Measurements from ENCODE around the gene USP16. TPM values are rescaled to one million over a fixed set of nuclear protein-coding genes. Genes with fewer than 3 reads are reported as not detected.
"Not testable (repeated sequence)": the region's sequence is repeated elsewhere in the genome, so short reads cannot be mapped to it uniquely, and the experiment has no call there.

Gene USP16
- polyA plus RNA-seq (2013, experiment 1 of 4) = 24.5 TPM
- 24.8 TPM for polyA plus RNA-seq (2013, experiment 2 of 4)
- 17.5 TPM for polyA plus RNA-seq (2013, experiment 3 of 4)
- polyA plus RNA-seq (2013, experiment 4 of 4) = 20.6 TPM

DNA sequence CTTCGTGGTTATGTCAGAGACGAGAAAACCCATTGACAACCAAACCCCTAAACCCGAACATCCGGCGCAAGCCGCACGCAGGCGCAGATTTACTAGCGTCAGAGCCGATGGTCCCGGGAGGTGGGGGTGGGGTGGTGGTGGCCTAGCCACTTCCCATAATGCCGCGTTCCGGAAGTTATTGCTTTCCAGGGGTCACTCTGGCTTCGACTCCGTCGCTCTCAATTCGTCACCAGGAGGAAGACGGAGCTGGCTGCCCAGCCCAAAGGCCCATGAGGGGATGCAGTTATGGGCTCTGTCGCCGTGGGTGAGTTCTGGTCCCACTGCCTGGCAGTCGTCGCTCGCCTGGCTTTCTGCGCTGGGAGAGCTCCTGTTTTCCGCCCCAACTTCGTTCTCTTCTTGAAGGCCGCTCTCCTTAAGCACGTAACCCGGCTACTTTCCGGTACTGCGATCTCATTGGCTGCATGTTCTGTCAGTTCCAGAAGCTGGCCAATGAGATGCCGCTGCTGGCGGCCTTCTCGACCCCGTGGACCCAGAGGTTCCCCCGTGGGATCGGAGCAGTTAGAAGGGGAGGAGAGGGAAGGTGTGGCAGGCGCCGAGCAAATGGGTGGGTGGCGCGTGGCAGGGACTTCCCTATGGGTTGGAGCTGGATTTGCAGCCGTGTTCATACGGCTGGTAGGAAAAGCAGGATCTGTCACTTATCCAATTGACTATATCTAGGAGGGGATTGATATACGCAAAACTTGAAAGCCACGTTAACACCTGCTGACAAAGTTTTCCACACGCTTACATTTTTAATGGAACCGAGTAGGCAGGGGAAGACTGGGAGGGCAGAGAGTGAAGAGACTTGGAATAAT, at the start of gene USP16:
Gene USP16, plus strand, starts transcription at position 195 of the 854 bp plus-strand sequence. CDS start 3,246 bp downstream, outside the sequence.
- Histone ChIP-seq H3K36me3 (ENCODE audit: control insufficient read depth, insufficient read depth, low read length) (no peaks in the 10 kb centered on the region), H3K4me3 (ENCODE audit: insufficient read depth, low read depth, low read length) (peak within 1 kb of the TSS; percentile 94), H3K4me1 (ENCODE audit: control insufficient read depth, insufficient read depth, low read length) (peaks cover 5% of the 10 kb centered on the region), H3K9me3 (ENCODE audit: control insufficient read depth, low read length) (no peaks in the 10 kb centered on the region), H3K27ac (ENCODE audit: insufficient read depth, low read depth, low read length, poor library complexity, severe bottlenecking) (peak within 1 kb of the TSS; percentile 94), H3K27me3 (ENCODE audit: control insufficient read depth, insufficient read depth, low read length, poor library complexity, severe bottlenecking) (no peaks in the 10 kb centered on the region)
- 1% methylated on average over 45 to 48 of the region's 48 CpGs for WGBS, 2 experiments

DNA sequence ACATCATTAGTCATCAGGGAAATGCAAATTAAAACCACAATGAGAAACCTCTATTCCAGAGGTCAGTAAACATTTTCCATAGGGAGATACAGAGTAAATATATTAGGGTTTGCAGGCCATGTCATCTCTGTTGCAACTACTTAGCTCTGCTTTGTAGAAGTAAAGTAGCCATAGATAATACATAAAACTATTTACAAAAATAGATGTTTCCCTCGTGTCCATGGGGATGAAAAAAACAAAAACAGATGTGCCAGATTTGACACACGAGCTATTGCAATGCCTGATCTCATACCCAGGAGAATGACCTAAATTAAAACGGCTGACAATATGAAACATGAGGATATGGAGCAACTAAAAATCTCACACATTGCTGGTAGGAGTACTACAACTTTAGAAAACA, 49.1 kb upstream of the USP16 start:
- Histone ChIP-seq H3K4me3 (ENCODE audit: insufficient read depth, low read depth, low read length) (no peak overlapping the region), H3K27me3 (ENCODE audit: control insufficient read depth, insufficient read depth, low read length, poor library complexity, severe bottlenecking) (no peaks in the 10 kb centered on the region), H3K36me3 (ENCODE audit: control insufficient read depth, insufficient read depth, low read length) (peaks cover 9% of the 10 kb centered on the region), H3K9me3 (ENCODE audit: control insufficient read depth, low read length) (no peaks in the 10 kb centered on the region), H3K4me1 (ENCODE audit: control insufficient read depth, insufficient read depth, low read length) (no peaks in the 10 kb centered on the region), H3K27ac (ENCODE audit: insufficient read depth, low read depth, low read length, poor library complexity, severe bottlenecking) (no peak overlapping the region)
- 88 to 96% methylated on average over 3 of the region's 3 CpGs for WGBS, 2 experiments

DNA sequence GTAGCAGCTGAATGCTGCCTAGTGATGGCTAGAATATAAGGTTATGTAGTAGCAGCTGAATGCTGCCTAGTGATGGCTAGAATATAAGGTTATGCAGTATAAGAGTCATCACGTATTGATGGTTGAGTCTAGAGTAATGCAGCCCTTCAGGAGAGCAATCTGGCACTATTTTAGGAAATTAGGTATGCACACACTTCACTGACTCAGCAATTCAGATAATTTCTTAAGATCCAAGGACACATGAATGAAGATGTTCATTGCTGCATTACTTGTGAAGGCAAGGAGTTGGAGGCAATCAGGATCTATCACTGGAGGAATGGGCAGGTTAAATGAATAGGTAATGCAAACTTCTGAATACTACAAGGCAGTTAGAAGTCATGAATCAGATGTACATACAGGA, 45.4 kb upstream of the USP16 start:
- no peak overlapping the region for H3K27ac ChIP-seq (ENCODE audit: insufficient read depth, low read depth, low read length, poor library complexity, severe bottlenecking)
- peaks cover 21% of the 10 kb centered on the region for H3K36me3 ChIP-seq (ENCODE audit: control insufficient read depth, insufficient read depth, low read length)

DNA sequence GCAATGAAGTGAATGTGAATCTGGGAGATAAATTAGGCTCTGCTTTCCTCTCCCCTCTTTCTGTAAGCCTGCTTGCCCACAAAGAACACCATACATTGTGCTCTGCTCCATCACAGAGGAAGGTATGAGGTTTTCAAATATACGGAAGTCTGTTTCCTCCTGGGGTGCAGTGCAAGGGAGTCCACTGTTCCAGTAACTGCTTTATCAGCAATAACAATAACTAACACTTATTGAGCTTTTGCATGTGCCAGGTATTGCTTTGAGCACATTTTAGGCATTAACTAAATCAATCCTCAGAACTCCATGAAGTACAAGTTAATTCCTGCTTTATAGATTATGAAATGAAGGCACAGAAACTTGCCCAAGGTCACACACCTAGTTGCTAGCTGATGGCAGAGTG, 41.8 kb upstream of the USP16 start:
- H3K4me1 ChIP-seq (ENCODE audit: control insufficient read depth, insufficient read depth, low read length) = no peaks in the 10 kb centered on the region
- H3K9me3 ChIP-seq (ENCODE audit: control insufficient read depth, low read length) = no peaks in the 10 kb centered on the region
- H3K4me3 ChIP-seq (ENCODE audit: insufficient read depth, low read depth, low read length) = no peak overlapping the region
- no peak overlapping the region for H3K27ac ChIP-seq (ENCODE audit: insufficient read depth, low read depth, low read length, poor library complexity, severe bottlenecking)
- no peaks in the 10 kb centered on the region for H3K27me3 ChIP-seq (ENCODE audit: control insufficient read depth, insufficient read depth, low read length, poor library complexity, severe bottlenecking)
- H3K36me3 ChIP-seq (ENCODE audit: control insufficient read depth, insufficient read depth, low read length) = peaks cover 21% of the 10 kb centered on the region
- WGBS, 2 experiments = 91 to 100% methylated on average over 1 of the region's 1 CpG

More for the DNA sequence above, 45.4 kb upstream of the USP16 start:
- WGBS, 2 experiments = 80 to 86% methylated on average over 1 of the region's 1 CpG
- Histone ChIP-seq H3K27me3 (ENCODE audit: control insufficient read depth, insufficient read depth, low read length, poor library complexity, severe bottlenecking) (no peaks in the 10 kb centered on the region), H3K4me1 (ENCODE audit: control insufficient read depth, insufficient read depth, low read length) (no peaks in the 10 kb centered on the region), H3K9me3 (ENCODE audit: control insufficient read depth, low read length) (no peaks in the 10 kb centered on the region), H3K4me3 (ENCODE audit: insufficient read depth, low read depth, low read length) (no peak overlapping the region)

DNA sequence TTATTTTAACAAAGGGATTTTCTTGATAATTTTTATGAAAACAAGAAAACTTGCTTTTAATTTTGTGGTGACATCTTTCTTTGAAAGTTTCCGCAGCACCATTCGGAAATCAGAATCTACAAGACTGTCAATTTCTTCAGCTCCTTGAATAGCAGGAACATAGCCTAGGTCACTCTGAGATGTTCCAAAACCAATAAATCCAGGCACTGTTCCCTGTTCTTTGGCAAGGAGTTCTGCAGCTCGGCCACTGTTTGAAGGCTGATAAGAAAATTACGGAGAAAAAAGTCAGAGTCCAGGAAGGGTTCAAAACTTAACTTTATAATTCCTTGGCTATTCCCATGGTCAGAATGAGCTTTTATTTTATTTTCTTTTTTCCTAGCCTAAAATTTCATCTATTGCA, 37.8 kb upstream of the USP16 start:
- Histone ChIP-seq H3K4me1 (ENCODE audit: control insufficient read depth, insufficient read depth, low read length) (no peaks in the 10 kb centered on the region), H3K27ac (ENCODE audit: insufficient read depth, low read depth, low read length, poor library complexity, severe bottlenecking) (no peak overlapping the region), H3K36me3 (ENCODE audit: control insufficient read depth, insufficient read depth, low read length) (peaks cover 16% of the 10 kb centered on the region), H3K4me3 (ENCODE audit: insufficient read depth, low read depth, low read length) (no peak overlapping the region), H3K27me3 (ENCODE audit: control insufficient read depth, insufficient read depth, low read length, poor library complexity, severe bottlenecking) (no peaks in the 10 kb centered on the region), H3K9me3 (ENCODE audit: control insufficient read depth, low read length) (no peaks in the 10 kb centered on the region)
- WGBS, 2 experiments = 95 to 97% methylated on average over 4 of the region's 4 CpGs

DNA sequence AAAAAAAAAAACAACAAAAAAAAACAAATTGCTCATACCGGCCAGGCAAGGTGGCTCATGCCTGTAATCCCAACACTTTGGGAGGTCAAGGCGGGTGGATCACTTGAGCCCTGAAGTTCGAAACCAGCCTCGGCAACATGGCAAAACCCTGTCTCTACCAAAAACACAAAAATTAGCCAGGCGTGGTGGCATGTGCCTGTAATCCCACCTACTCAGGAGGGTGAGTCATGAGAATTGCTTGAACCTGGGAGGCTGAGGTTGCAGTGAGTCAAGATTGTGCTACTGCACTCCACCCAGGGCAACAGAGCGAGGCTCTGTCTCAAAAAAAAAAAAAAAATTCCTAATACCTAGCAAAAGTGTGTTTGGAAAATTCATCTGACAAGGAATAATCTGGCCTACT, 36.3 kb upstream of the USP16 start:
- H3K4me1 ChIP-seq (ENCODE audit: control insufficient read depth, insufficient read depth, low read length); H3K4me3 ChIP-seq (ENCODE audit: insufficient read depth, low read depth, low read length); H3K9me3 ChIP-seq (ENCODE audit: control insufficient read depth, low read length); H3K27me3 ChIP-seq (ENCODE audit: control insufficient read depth, insufficient read depth, low read length, poor library complexity, severe bottlenecking); H3K36me3 ChIP-seq (ENCODE audit: control insufficient read depth, insufficient read depth, low read length); H3K27ac ChIP-seq (ENCODE audit: insufficient read depth, low read depth, low read length, poor library complexity, severe bottlenecking): not testable (repeated sequence)
- WGBS, 2 experiments = 91 to 92% methylated on average over 5 to 6 of the region's 6 CpGs

DNA sequence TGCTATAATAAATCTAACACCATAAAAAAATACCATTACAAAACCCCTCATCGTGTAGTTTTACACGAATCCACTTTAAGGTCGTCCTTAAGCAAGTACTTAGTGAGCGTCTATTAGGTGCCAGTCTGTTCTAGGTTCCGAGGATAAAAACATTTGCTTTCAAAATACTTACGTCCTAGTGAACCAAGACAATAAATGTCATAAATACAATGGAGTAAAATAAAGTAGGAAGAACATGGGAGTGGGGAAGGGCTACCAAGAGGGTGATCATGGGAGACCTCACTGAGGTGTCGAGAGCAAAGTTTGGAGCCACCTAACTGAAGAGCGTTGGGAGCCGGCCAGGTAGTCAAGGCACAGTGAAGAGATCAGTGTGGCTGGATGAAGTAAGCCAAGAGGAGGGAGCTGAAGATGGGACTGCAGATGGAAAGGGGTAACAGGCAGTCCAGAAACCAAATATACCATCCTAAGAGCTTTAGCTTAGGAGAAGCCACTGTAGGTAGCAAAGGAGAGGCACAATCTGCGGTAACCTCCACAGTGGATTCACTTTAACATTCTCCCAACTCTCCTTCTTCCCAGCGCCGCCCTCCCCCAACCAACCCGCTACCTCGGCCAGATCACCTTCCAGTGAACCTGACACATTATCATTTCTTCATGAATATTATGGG, 32.5 kb upstream of the USP16 start:
- Histone ChIP-seq H3K9me3 (ENCODE audit: control insufficient read depth, low read length) (no peaks in the 10 kb centered on the region), H3K27me3 (ENCODE audit: control insufficient read depth, insufficient read depth, low read length, poor library complexity, severe bottlenecking) (no peaks in the 10 kb centered on the region), H3K4me3 (ENCODE audit: insufficient read depth, low read depth, low read length) (peak overlapping the region; percentile 65), H3K36me3 (ENCODE audit: control insufficient read depth, insufficient read depth, low read length) (no peaks in the 10 kb centered on the region), H3K4me1 (ENCODE audit: control insufficient read depth, insufficient read depth, low read length) (peaks cover 6% of the 10 kb centered on the region), H3K27ac (ENCODE audit: insufficient read depth, low read depth, low read length, poor library complexity, severe bottlenecking) (no peak overlapping the region)
- WGBS, 2 experiments = 17 to 20% methylated on average over 14 of the region's 14 CpGs

DNA sequence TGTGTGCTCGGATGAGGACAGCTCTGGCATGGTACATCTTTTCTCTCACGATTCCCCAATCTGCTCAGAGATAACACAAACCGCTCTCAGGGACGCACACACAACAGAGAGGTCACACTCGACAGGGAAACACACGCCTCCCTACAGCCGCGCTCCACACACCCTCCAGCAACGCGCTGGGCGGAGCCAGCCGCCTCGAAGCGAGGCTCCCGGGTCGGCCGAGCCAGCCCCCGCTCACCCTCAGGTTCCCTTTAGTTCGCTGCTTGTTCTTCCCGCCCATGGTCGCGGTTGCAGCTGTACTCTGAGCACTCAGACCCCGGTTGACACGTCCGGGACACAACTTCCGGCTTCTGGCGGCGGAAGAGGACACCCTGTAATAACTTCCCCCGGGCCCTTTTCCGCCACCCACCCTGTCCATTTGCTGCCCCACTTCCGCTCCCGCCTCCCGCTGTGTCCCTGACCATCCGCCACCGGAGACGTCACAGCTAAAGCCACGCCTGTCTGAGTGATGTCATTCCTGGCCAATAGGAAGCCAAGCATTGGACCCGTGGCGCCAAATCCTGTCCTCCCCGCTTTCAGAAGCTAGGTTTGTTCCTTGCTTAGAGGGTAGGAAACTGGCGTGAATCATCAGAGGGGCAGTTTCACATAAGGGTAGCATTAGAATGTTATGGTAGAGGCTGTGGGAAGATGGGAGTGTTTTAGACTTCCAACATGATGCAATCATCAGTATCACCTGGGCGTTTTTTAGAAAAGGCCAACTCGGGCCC, 31.8 kb upstream of the USP16 start, which contains the start of gene LTN1:
Gene LTN1, minus strand, starts transcription at position 352 of the 767 bp plus-strand sequence. Its CDS starts 72 bp downstream, at position 280.
- peak within 1 kb of the TSS; percentile 65 for H3K4me3 ChIP-seq (ENCODE audit: insufficient read depth, low read depth, low read length)
- no peaks in the 10 kb centered on the region for H3K9me3 ChIP-seq (ENCODE audit: control insufficient read depth, low read length)
- peak within 1 kb of the TSS; percentile 88 for H3K27ac ChIP-seq (ENCODE audit: insufficient read depth, low read depth, low read length, poor library complexity, severe bottlenecking)
- no peaks in the 10 kb centered on the region for H3K36me3 ChIP-seq (ENCODE audit: control insufficient read depth, insufficient read depth, low read length)
- H3K4me1 ChIP-seq (ENCODE audit: control insufficient read depth, insufficient read depth, low read length) = peaks cover 6% of the 10 kb centered on the region
- WGBS, 2 experiments = 3% methylated on average over 43 of the region's 43 CpGs
- no peaks in the 10 kb centered on the region for H3K27me3 ChIP-seq (ENCODE audit: control insufficient read depth, insufficient read depth, low read length, poor library complexity, severe bottlenecking)

DNA sequence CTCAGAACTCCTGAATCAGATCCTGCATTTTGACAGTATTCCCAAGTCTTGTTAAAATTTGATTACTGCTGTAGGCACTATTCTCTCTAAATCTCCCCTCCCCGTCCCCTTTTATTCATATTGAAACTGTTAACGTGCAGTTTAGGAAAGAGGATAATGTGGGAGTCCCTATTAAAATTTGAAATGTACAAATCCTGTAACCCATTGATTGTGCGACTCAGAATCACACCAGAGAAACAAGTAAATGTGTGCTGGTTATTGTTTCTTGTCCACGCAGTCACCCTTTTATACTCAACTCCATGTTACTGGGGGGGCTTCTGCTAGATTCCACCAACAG, 31.2 kb upstream of the USP16 start:
- no peaks in the 10 kb centered on the region for H3K9me3 ChIP-seq (ENCODE audit: control insufficient read depth, low read length)
- H3K36me3 ChIP-seq (ENCODE audit: control insufficient read depth, insufficient read depth, low read length) = no peaks in the 10 kb centered on the region
- peak overlapping the region; percentile 65 for H3K4me3 ChIP-seq (ENCODE audit: insufficient read depth, low read depth, low read length)
- peak overlapping the region; percentile 88 for H3K27ac ChIP-seq (ENCODE audit: insufficient read depth, low read depth, low read length, poor library complexity, severe bottlenecking)
- peaks cover 6% of the 10 kb centered on the region for H3K4me1 ChIP-seq (ENCODE audit: control insufficient read depth, insufficient read depth, low read length)
- no peaks in the 10 kb centered on the region for H3K27me3 ChIP-seq (ENCODE audit: control insufficient read depth, insufficient read depth, low read length, poor library complexity, severe bottlenecking)
- 72 to 75% methylated on average over 3 of the region's 4 CpGs for WGBS, 2 experiments
